CD4-positive, alpha-beta T cell treated with Interleukin-1 beta for 1 hour (primary cell): ENCODE results near the gene ARHGAP19.

Source experiments
- DNase-seq, 2 donors: peaks; one replicate each; pipeline ENCODE4 v3.0.0-alpha.2; 2020 to 2022

ARHGAP19 gene, protein sequence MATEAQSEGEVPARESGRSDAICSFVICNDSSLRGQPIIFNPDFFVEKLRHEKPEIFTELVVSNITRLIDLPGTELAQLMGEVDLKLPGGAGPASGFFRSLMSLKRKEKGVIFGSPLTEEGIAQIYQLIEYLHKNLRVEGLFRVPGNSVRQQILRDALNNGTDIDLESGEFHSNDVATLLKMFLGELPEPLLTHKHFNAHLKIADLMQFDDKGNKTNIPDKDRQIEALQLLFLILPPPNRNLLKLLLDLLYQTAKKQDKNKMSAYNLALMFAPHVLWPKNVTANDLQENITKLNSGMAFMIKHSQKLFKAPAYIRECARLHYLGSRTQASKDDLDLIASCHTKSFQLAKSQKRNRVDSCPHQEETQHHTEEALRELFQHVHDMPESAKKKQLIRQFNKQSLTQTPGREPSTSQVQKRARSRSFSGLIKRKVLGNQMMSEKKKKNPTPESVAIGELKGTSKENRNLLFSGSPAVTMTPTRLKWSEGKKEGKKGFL

DNA sequence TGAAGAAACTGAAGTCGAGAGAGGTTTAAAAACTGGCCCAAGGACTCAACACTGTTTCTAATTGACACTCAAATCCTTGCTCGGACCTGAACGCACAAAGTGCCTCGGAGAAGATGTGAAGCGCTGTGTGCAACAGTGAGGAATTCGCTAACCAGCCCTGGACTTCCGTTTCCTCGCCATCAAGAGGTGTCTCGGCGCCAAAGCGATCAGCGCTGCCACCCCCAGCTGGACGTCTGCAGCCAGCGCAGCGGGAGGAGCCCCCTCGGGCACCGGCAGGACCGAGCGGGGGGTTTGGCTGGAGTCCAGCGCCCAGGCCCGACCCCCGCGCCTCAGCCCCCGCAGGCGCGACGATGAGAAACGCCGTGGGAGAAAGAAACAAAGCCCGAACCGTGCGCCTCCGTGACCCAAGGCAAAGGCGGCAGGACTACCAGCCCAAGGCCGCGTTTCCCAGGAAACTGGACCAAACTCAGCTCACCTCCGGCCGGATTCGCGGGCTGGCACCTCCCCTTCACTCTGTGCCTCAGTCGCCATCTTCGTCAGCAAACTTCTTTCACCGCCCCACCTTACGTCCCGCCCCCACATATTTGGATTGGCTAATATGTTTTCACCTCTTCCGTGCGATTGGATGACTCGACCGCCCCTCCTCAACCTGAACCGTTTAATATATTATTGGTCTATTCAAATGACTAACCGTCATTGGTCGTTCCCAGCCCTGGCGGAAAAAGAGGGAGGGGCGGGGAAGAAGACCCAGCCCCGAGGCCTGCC is at the start of gene ARHGAP19:
Gene ARHGAP19, minus strand, starts transcription at position 541 of the 765 bp plus-strand sequence. Its CDS starts 10 bp downstream, at position 531.
- peak; percentile 95 to 97 for DNase-seq

DNA sequence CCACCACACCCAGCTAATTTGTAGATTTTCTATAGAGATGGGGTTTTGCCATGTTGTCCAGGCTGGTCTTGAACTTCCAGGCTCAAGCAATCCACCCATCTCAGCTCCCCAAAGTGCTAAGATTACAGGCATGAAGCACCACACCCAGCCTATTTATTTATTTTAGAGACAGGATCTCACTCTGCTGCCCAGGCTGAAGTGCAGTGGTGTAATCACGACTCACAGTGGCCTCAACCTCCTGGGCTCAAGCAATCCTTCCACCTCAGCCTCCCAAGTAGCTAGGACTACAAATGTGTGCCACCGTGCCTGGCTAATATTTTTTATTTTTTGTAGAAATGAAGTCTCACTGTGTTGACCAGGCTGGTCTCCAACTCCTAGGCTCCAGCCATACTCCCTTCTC is 49.0 kb upstream of the ARHGAP19 start:
- no peak for DNase-seq

DNA sequence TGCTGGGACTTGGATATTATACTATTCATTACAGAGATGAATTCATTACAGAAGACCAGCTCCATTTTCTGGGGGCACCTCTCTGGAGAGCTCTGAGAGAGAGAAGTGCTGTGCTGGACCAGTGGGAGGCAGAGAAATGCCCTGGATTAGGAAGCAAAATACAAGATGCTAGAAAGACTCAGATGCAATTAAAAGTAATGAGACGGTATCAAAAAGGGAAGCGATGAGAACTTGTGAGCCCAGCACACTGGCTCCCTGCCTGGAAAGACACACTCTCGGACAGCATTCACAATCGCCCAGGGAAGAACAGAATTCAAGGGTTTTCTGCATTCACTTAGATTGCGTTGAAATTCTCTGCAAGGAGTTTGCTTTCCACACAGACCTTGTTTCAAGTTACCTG is 45.6 kb upstream of the ARHGAP19 start:
- DNase-seq, result no peak

DNA sequence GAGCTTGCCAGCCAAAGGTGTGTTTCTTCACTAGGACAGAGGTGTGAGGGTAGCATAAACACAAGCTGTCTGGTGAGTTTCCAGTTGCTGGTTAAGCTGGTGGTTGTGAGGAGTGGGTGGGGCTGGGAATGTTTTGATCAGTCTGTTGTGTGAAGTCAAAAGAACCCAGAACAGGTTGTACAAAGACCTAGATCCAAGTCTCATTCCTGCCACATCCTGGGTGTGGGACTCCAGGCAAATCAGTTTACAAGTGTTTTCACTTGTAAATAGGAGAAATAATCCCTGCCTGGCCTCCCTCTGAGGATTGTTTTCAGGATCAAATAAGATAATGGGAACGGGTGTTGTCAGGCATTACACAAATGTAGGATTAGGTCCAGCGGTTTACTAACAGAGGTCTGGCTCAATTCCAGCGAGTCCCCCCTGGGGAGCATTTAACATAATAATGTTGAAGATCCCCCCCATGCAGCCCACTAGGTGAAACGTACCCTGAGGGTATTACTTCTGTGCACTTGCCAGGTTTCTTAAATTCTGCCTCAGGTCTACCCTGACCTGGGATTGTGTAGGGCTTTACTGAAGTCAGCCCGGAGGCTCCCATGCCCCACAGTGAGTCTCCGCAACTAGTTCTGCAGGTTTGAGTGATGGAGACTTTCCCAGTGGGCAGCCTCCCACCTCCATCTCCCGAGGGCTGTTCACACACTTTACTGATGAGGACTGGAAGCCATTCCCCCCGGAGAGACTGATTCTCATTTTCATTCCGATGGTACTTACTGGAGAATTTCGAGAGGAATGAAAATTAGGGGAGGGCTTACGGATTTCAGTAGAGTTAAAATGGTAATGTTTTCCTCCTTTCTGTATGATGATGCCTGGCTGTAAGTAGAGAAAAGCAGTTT is 44.8 kb upstream of the ARHGAP19 start:
- DNase-seq, result no peak

DNA sequence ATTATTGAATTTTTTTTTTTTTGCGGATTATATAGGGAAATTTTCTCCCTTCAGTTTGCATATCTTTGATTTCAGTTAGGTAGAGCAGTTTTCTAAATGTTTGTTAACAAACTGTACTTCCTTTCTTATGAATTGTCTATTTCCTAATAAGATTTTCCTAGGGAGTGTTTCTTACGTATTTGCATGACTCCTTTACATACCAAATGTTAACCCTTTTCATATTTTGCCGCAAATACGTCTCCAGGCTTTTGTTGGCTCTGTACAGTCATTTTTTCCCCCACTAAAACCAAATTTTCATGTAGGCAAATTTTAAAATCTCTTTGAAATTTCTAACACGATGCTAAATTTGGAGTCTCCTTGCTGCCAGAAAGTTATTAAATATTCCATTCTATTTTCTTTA is 44.0 kb upstream of the ARHGAP19 start:
- no peak for DNase-seq

DNA sequence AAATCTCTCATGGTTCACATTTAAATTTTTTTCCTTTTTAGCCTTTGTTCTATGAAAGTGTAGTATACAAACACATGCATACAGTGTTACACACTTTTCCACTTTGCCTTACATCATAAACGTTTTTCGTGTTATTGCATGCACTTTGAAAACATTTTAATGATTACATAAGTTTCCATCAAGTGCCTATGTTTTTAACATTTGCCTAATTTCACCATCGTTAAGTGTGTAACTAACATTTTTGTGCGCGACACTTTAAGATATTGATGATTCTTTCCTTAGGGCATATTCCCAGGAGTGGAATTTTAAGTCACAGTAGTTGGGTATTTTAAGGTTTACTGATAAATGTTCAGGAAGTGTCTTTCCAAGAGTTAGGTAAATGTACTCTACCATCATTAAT is 43.6 kb upstream of the ARHGAP19 start:
- DNase-seq, result no peak

DNA sequence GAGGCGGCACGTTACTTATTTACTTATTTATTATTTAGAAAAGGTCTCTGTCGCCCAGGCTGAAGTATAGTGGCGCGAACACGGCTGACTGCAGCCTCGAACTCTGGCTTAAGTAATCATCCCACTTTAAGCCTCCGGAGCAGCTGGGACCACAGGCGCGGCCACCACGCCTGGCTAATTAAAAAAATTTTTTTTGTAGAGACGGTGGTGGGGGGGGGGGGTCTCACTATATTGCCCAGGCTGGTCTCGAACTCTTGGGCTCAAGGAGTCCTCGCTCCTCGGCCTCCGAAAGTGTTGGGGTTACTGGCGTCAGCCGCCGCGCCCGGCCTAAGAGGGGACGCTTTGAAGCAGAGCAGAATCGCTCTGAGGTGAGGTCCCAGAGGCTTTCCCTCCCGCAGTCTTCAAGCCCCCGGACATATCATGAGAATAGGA is 42.8 kb upstream of the ARHGAP19 start:
- DNase-seq, result no peak

DNA sequence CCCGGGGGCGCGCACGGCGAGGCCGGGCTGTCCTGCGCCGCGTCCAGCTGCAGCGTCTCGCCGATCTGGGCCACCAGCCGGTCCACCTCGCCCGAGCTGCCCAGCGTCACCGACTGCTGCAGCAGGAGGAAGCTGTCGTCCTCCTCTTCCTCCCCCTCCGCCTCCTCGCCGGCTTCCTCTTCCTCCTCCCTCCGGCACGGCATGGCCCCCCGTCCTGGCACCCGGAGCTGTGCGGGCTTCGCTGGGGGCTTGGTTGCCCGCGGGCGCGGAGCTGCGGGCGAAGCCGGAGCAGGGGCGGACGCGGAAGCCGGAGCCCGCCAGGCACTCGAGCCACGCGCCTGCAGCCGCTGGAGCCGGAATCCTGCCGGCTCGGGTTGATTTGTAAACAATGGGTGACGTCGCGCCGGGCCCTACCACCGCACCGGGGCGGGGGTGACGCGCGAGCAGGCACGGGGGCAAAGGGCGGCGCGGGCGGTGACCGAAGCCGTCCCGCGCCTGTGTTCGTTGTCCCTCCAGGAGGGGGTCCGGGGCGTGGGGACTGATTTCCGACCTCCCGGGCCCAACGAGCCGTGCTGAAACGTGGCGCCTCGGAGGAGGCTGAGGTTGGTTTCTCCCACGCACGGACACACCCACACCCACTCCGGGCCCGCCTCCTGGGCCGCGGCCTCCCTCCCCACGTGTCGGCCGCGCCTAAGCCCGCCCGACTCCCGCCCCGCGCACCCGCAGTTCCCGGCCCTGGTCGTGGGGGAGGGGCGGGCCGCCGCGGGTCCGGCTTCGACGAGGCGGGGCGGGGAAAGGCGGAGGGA is 42.1 kb upstream of the ARHGAP19 start, which contains the start of gene FRAT2:
Gene FRAT2, minus strand, starts transcription at position 360 of the 806 bp plus-strand sequence. Its CDS starts 157 bp downstream, at position 203.
- peak; percentile 89 for DNase-seq

DNA sequence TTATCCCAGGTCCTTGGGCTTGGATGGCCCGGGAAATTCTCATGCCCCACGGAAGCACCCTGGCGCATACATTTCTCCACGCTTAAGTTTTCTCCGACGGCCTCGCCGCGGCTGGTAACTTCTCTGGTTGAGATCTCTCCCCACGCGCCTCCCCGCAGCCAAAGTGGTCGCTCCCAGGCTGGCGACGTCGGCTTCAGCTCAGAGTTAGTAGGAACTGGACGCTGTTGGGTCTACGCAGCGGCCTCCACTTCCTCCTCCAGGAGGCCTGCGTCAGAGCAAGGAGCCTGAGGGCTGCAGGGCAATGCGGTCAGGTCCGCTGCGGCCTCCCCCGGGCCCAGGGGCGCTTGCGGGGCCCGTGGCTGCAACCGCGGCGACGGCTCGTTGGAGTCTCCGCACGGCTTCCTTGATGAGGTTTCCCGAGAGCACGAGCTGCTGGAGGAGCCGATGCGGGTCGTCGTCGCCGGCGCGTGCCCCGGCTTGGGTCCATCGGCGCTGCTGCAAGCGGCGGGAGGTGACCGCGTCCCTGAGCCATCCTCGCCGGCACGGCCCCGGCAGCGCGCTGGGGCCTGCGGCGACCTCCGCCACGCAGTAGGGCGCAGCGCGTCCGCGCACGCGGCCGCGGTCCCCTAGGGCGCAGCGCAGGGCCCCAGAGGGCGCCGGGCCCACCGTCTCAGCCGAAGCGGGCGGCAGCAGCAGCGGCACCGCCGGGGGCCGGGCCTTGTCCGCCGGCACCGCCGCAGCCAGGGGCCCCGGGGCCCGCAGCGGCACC is 41.3 kb upstream of the ARHGAP19 start:
- DNase-seq, result peak in 1 of 2 donors; percentile 50

DNA sequence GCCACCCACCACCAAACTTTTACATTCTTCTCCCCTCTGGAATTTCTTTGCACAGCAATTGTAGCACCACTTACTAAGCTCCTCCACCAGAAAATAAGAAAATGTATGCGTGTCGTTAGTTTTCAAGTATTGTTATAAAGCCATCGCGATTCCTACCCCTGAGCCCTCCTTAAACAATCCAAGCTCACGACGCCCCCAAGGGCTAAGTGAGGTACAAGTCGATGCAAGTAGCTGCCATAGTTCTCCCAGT is 40.8 kb upstream of the ARHGAP19 start:
- DNase-seq, result no peak

DNA sequence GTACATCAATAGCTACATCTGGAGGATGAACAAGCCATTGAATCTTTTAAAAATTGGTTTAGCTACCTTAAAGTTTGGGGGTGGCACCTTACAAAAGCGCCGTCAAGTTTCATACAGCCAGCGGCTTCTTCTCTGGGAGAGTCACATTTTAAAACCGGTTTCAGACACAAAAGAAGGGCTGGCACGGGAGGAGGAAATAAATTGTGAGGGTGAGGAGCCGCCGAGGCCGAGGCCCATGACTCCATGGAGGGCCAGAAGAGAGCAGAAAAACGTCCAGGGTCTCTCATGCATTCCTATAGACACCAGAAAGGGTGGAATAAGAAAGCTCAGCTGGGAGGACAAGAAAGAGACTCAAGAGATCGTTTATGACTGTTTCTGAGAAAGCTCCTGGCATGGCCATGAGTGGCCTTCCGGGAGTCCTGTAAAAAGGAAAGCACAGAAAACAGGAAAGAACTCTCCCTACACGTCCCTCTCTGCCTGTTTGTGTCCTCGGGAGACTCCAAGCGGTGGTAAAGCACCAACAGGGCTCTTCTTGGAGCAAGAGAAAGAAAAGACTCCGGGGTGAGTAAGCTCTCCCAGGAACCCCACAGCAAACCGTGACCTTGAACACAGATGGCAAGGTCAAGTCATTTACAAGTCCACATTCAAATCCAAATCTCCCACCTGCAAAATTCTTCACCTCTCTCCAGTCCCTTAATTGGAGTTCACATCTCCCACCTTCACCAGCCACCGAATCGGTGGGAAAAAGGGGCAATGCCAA is 40.3 kb upstream of the ARHGAP19 start:
- DNase-seq, result no peak

DNA sequence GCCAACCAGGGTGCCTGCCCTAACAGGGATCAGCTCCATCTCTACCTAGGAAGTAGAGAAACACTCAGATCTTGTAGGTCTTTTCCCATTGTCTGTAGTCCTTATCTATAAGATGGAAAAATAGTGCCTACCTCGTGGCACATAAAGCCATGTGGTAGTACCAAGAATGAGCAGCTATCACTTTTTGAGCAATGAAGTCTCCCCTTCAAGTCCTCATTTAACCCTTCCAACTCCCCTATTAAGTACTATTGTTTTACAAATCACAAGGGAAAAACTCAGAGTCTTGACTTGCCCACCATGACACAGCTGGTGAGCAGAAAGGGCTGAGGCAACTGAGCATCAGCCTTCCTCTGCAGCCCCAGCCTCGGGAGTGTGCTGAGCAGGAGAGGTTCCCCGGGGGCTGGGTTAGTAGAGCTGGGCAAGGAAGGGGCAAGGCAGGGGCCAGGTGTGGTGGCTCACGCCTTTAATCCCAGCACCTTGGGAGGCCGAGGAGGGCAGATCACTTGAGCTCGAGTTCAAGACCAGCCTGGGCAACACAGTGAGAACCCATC is 38.8 kb upstream of the ARHGAP19 start:
- DNase-seq, result no peak

DNA sequence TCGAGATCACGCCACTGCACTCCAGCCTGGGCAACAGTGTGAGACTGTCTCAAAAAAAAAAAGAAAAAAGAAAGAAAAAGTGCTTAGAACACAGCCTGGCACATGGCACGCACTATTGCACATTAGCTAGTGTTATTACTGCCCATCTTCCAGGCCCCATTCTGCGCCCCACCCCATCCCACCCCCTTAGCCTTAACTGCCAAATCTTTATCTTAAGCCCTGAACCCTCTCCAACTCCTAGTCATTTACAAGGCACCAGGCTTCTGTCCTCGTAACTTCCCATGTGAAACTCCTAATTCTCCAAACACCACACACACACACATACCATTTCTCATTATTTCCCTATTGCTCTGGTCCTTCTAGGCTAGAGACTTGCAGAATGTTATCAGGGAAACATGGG is 37.3 kb upstream of the ARHGAP19 start:
- no peak for DNase-seq

DNA sequence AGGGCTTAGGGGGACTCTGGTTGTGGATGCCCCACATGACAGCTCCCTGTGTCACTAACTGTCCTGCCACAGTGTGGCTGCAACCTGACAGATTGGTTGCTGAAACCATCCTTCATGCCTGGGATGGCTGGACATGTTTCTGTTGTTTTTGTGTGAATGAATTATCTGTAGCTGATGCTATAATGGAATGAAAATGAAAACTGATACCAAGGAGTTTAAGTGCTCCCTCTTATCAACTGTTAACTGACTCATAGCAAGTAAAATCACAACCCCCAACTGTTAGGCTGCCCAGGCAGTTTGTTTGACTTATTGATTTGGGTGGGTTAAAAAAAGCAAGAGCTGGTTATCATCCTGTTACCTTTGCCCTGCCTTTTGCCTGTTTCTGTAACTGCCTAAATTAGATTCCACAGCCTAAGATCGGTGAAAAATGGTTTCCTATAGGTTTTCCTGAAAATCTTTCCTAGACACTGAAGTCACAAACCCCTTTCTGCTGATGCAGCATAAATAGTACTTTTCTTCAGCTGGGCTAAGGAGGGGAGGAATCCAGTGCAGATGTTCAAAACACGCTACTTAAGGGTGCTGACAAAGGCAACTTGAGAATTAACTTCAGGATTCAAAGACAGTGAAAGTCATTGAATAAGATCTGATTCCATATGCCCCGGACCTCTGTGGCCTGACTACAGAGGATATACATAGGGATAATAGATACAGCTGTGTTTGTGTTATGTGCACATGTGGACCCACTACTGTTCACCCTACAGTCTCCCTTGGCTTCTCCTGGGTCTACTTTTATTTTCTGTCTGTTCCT is 36.4 kb upstream of the ARHGAP19 start:
- DNase-seq, result no peak

DNA sequence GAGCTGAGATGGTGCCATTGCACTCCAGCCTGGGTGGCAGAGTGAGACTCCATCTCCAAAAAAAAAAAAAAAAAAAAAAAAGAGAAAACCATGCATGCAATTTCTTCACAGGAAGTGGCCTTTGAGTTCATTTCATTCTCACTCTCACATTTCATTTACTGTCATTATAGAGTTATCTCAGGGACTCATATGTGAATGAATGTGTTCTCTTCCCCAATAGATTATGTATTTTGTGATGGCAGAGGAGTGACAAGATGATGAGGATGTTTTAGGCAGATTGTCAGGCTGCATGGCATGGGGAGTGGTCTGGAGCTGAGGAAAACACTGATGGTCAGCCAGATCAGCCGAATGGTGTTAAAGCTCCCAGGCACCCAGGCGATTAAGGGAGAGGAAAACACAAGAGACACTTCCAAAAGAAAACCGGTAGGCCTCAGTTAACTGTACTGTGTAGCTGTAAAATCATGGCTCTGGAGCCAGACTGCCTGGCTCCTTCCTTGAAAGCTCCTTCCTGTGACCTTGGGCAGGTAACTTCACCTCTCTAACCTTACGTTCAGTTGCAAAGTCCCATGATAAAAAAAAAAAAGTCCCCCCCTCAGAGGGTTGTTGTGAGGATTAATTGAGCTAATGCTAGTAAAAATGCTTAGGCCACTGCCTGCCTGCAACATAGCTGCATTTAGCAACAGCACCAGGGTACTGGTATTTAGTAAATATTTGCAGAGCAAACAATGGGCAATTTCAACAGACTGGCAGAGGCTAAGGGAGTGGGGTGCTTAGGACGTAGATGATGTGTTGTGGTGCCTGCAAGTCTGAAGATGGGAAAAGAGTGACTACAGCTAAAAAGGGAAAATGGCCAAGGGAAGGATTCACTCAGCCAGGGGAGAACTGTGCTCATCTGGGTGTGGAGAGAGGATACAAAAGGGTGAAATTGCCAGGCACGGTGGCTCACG is 35.2 kb upstream of the ARHGAP19 start:
- no peak for DNase-seq

DNA sequence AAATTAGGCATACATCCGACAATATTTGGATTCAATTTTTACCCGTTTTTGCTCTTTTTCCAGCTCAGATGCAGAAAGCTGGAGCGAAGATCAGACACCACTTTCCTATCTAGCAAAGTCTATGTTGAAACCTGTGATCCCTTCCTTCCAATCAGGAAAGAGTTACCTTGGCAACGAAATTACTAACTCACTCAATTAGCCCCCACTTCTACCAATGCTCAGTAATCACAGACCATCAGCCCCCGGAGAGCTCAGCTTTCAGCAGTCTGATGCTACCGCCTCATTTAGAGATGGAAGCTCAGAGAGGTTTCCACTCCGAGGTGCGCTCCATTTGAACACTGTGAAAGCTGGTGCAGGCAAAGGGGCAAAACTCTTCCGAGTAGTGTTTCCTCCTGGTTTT is 33.3 kb upstream of the ARHGAP19 start:
- DNase-seq, result no peak

DNA sequence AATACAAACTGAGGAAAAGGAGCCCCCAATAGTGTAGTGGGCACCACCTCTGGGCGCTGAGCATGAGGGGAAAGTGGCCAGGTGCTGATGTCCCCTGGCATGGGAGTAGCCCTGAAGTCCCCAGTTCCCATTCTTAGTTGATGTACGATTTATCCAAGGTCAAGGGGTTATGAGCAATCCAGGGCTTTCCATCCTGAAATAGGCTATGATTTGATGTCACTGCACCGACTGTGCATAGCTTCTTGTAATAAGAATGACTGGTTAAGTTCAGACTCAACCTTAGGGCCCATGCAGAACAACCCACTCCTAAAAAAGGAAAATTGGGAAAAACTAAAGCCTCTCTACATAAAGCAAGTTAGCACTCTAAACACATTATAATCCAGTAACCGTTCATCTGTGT is 31.1 kb upstream of the ARHGAP19 start:
- DNase-seq, result no peak

DNA sequence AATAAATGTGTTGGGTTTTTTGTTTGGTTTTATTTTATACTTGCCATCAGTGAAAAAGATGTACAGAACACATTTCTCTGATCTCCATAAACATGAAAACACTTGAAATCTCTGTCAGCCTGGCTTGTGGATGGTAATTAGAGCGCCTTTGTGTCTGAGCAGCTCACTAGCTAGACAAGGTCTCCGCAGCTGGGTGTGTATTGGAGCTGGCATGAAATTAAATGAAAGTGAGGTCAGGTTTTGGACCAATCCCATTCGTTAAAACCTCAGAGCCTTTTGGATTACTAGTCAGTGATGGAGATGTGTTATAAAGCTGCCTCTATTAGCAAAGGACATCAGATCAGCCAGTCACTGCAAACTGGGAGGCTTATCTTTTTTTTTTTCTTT is 29.4 kb upstream of the ARHGAP19 start:
- DNase-seq, result no peak
